Measurements from ENCODE around the gene PEBP1.

Gene PEBP1

GRCh38 chr12:118109088-118109487 lies 26.8 kb upstream of the PEBP1 start:
- no peak for DNase-seq (ENCODE audit: low read depth)
- TF ChIP-seq, protein P1, sequence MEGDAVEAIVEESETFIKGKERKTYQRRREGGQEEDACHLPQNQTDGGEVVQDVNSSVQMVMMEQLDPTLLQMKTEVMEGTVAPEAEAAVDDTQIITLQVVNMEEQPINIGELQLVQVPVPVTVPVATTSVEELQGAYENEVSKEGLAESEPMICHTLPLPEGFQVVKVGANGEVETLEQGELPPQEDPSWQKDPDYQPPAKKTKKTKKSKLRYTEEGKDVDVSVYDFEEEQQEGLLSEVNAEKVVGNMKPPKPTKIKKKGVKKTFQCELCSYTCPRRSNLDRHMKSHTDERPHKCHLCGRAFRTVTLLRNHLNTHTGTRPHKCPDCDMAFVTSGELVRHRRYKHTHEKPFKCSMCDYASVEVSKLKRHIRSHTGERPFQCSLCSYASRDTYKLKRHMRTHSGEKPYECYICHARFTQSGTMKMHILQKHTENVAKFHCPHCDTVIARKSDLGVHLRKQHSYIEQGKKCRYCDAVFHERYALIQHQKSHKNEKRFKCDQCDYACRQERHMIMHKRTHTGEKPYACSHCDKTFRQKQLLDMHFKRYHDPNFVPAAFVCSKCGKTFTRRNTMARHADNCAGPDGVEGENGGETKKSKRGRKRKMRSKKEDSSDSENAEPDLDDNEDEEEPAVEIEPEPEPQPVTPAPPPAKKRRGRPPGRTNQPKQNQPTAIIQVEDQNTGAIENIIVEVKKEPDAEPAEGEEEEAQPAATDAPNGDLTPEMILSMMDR (IDR thresholded peaks at IDR 0.05; ENCODE audit: insufficient read depth, low read depth, low read length, missing control alignments) = no peak
- H3K4me3 ChIP-seq (ENCODE audit: low read depth, low read length) = no peak overlapping the region

DNA sequence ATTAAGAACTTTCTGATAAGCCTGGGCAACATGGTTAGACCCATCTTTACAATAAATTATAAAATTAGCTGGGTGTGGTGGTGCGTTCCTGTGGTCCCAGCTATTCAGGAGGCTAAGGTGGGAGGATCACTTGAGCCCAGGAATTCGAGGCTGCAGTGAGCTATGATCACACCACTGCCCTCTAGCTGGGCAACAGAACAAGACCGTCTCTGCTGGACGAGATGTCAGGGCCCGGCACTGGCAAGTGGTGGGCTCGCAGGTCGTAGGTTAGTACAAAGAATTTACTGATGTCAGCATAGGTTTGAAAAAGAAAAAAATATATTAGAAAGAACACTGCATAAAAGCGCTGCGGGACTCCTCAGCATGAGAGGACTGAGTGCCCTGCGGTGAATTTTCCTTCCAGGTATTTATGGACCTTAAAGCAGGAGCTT lies 16.5 kb upstream of the PEBP1 start:
- DNase-seq (ENCODE audit: low read depth) = no peak
- H3K4me3 ChIP-seq (ENCODE audit: low read depth, low read length) = no peak overlapping the region
- TF ChIP-seq, protein P1 (IDR thresholded peaks at IDR 0.05; ENCODE audit: insufficient read depth, low read depth, low read length, missing control alignments) = no peak

GRCh38 chr12:118120579-118121363 lies 15.2 kb upstream of the PEBP1 start:
- DNase-seq (ENCODE audit: low read depth) = peak; percentile 82
- TF ChIP-seq, protein P1 (IDR thresholded peaks at IDR 0.05; ENCODE audit: insufficient read depth, low read depth, low read length, missing control alignments) = peak; percentile 67
- H3K4me3 ChIP-seq (ENCODE audit: low read depth, low read length) = no peak overlapping the region

GRCh38 chr12:118122264-118122663 lies 13.7 kb upstream of the PEBP1 start:
- H3K4me3 ChIP-seq (ENCODE audit: low read depth, low read length) = no peak overlapping the region
- no peak for DNase-seq (ENCODE audit: low read depth)

GRCh38 chr12:118124333-118124874 lies 11.5 kb upstream of the PEBP1 start:
- H3K4me3 ChIP-seq (ENCODE audit: low read depth, low read length) = no peak overlapping the region
- no peak for DNase-seq (ENCODE audit: low read depth)
- TF ChIP-seq, protein P1 (IDR thresholded peaks at IDR 0.05; ENCODE audit: insufficient read depth, low read depth, low read length, missing control alignments) = no peak

More at GRCh38 chr12:118122264-118122663, 13.7 kb upstream of the PEBP1 start:
- TF ChIP-seq, protein P1 (IDR thresholded peaks at IDR 0.05; ENCODE audit: insufficient read depth, low read depth, low read length, missing control alignments) = no peak

DNA sequence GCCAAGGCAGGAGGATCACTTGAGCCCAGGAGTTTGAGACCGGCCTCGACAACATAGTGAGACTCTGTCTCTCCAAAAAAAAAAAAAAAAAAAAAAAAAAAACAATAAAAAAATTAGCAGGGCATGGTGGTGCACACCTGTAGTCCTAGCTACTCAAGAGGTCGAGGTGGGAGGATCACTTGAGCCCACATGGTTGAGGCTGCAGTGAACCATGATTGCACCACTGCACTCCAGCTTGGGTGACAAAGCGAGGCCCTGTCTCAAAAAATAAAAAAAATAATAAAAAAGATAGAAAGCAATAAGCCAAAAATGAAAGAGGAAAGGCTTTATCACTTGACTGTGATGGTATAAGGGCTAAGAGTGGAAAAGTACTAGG lies 10.2 kb upstream of the PEBP1 start:
- TF ChIP-seq, protein P1 (IDR thresholded peaks at IDR 0.05; ENCODE audit: insufficient read depth, low read depth, low read length, missing control alignments) = no peak
- no peak overlapping the region for H3K4me3 ChIP-seq (ENCODE audit: low read depth, low read length)
- no peak for DNase-seq (ENCODE audit: low read depth)
